HepG2 (cell line): ENCODE data around the gene NSMCE1. TPM values are rescaled to one million over a fixed set of nuclear protein-coding genes. Genes with fewer than 3 reads are reported as not detected.

Source experiments
- ADNP ChIP-seq: sonication (generic); formaldehyde crosslinking; IDR thresholded peaks from 2 replicates; pipeline ENCODE4 v1.4.0; 2020; ENCODE audit warnings: missing genetic modification reagents
- AGO2 ChIP-seq: fragments of 200-400 bp; formaldehyde crosslinking; optimal IDR thresholded peaks from 2 replicates; pipeline ENCODE3; 2017; ENCODE audit warnings: mild to moderate bottlenecking, low read depth, low read length, moderate library complexity
- CTCF ChIP-seq: sonication (generic); formaldehyde crosslinking; IDR thresholded peaks from 2 replicates; pipeline ENCODE4 v1.5.0; 2020; ENCODE audit warnings: mild to moderate bottlenecking, missing genetic modification reagents, moderate library complexity
- E2F1 ChIP-seq: sonication (generic); formaldehyde crosslinking; IDR thresholded peaks from 2 replicates; pipeline ENCODE4 v1.5.0; 2020; ENCODE audit warnings: missing genetic modification reagents
- EEA1 ChIP-seq: sonication (generic); formaldehyde crosslinking; IDR thresholded peaks from 2 replicates; pipeline ENCODE4 v1.5.1; 2020; ENCODE audit warnings: mild to moderate bottlenecking, missing genetic modification reagents, borderline replicate concordance
- GTF3A ChIP-seq: sonication (generic); formaldehyde crosslinking; conservative IDR thresholded peaks from 2 replicates; pipeline ENCODE4 v1.4.0; 2020; ENCODE audit warnings: mild to moderate bottlenecking, missing genetic modification reagents
- HDAC6 ChIP-seq: fragments of 200-600 bp; sonication (generic); IDR thresholded peaks from 2 replicates; pipeline ENCODE4 v1.7.0; 2017; ENCODE audit warnings: mild to moderate bottlenecking, antibody characterized with exemption, low read length, low read depth
- IRF2 ChIP-seq: IDR thresholded peaks from 2 replicates; pipeline ENCODE4 v1.6.1; 2018; ENCODE audit warnings: missing genetic modification reagents, missing compliant biosample characterization
- KAT7 ChIP-seq: IDR thresholded peaks from 2 replicates; pipeline ENCODE4 v1.6.1; 2018; ENCODE audit warnings: borderline replicate concordance, missing compliant biosample characterization
- NAIF1 ChIP-seq: sonication (generic); formaldehyde crosslinking; IDR thresholded peaks from 2 replicates; pipeline ENCODE4 v1.5.0; 2020; ENCODE audit warnings: mild to moderate bottlenecking, missing genetic modification reagents, borderline replicate concordance
- NFE2L1 ChIP-seq: sonication (generic); formaldehyde crosslinking; IDR thresholded peaks from 2 replicates; pipeline ENCODE4 v1.4.0; 2020; ENCODE audit warnings: missing genetic modification reagents, mild to moderate bottlenecking, borderline replicate concordance
- NR2F1 ChIP-seq, 2 experiments: fragments of 450-650 bp in 1 of 2; formaldehyde crosslinking in 1 of 2; IDR thresholded peaks; 2 replicates each; pipeline versions ENCODE4 v1.5.0 to v1.6.1; 2016 to 2020; ENCODE audit warnings: mild to moderate bottlenecking in 1 of 2, missing compliant biosample characterization in 1 of 2, missing genetic modification reagents in 1 of 2, moderate library complexity in 1 of 2
- PHB2 ChIP-seq: fragments of 450-650 bp; IDR thresholded peaks from 2 replicates; pipeline ENCODE4 v1.6.1; 2018; ENCODE audit not compliant: partially characterized antibody
- RFX1 ChIP-seq: fragments of 450-650 bp; IDR thresholded peaks from 2 replicates; pipeline ENCODE4 v1.6.1; 2017
- SRSF1 ChIP-seq: fragments of 200-400 bp; formaldehyde crosslinking; optimal IDR thresholded peaks from 2 replicates; pipeline ENCODE3; 2017; ENCODE audit warnings: mild to moderate bottlenecking, low read depth, low read length, moderate library complexity
- SSRP1 ChIP-seq: IDR thresholded peaks from 2 replicates; pipeline ENCODE4 v1.6.1; 2016; ENCODE audit warnings: control low read depth
- TBP ChIP-seq: sonication (generic); formaldehyde crosslinking; IDR thresholded peaks from 2 replicates; pipeline ENCODE4 v1.5.0; 2020; ENCODE audit warnings: missing genetic modification reagents
- THYN1 ChIP-seq: sonication (generic); formaldehyde crosslinking; IDR thresholded peaks from 2 replicates; pipeline ENCODE4 v1.8.1; 2023; ENCODE audit warnings: low read depth, mild to moderate bottlenecking, moderate library complexity, missing genetic modification reagents, borderline replicate concordance
- ZBTB7A ChIP-seq: sonication (generic); formaldehyde crosslinking; IDR thresholded peaks from 2 replicates; pipeline ENCODE4 v1.8.0; 2022; ENCODE audit warnings: mild to moderate bottlenecking, missing genetic modification reagents
- ZNF20 ChIP-seq: sonication (generic); formaldehyde crosslinking; IDR thresholded peaks from 2 replicates; pipeline ENCODE4 v1.4.0; 2020; ENCODE audit warnings: mild to moderate bottlenecking, moderate library complexity, missing genetic modification reagents
- ZNF260 ChIP-seq: sonication (generic); formaldehyde crosslinking; IDR thresholded peaks from 2 replicates; pipeline ENCODE4 v1.4.0; 2020; ENCODE audit warnings: missing genetic modification reagents, low read depth, mild to moderate bottlenecking, borderline replicate concordance
- ZNF292 ChIP-seq: sonication (generic); formaldehyde crosslinking; IDR thresholded peaks from 2 replicates; pipeline ENCODE4 v1.8.1; 2022; ENCODE audit warnings: mild to moderate bottlenecking, low read depth, missing genetic modification reagents, borderline replicate concordance
- ZNF343 ChIP-seq: sonication (generic); formaldehyde crosslinking; IDR thresholded peaks from 2 replicates; pipeline ENCODE4 v1.4.0; 2020; ENCODE audit warnings: mild to moderate bottlenecking, missing genetic modification reagents
- ZNF562 ChIP-seq: sonication (generic); formaldehyde crosslinking; IDR thresholded peaks from 2 replicates; pipeline ENCODE4 v1.8.0; 2022; ENCODE audit warnings: missing genetic modification reagents, borderline replicate concordance
- ZNF878 ChIP-seq: sonication (generic); formaldehyde crosslinking; IDR thresholded peaks from 2 replicates; pipeline ENCODE4 v1.8.1; 2023; ENCODE audit warnings: mild to moderate bottlenecking, missing genetic modification reagents, moderate library complexity
- ZSCAN20 ChIP-seq: sonication (generic); formaldehyde crosslinking; IDR thresholded peaks from 2 replicates; pipeline ENCODE4 v1.4.0; 2020; ENCODE audit warnings: missing genetic modification reagents, mild to moderate bottlenecking, borderline replicate concordance
- polyA plus RNA-seq, 8 experiments: library from polyadenylated mRNA; depleted of rRNA in 3 of 8; stranded (reverse) in 7 of 8; unstranded in 1 of 8; fragments of >200 nt; fragmentation: Illumina TruSeq in 4 of 8; extraction: Trizol in 4 of 8; gene quantifications; 2 replicates each; pipeline versions ENCODE4 v1.2.1 to v1.2.3, GENCODE V29; 2011 to 2016; ENCODE audit warnings: low read depth in 4 of 8, missing spikeins in 1 of 8, mixed read lengths in 1 of 8; ENCODE audit not compliant: insufficient read depth in 1 of 8
- total RNA-seq, 5 experiments: library from RNA; depleted of rRNA; stranded (reverse); fragments of >200 nt; fragmentation: Illumina TruSeq; extraction: Trizol; gene quantifications; 2 replicates each; pipeline ENCODE4 v1.2.3, GENCODE V29; 2016; ENCODE audit warnings: low read depth in 1 of 5
- TF ChIP-seq, protein P1 (sequence below): sonication (generic); formaldehyde crosslinking; IDR thresholded peaks from 2 replicates; pipeline ENCODE4 v1.4.0; 2020; ENCODE audit warnings: mild to moderate bottlenecking, missing genetic modification reagents

NSMCE1 gene
- total and polyA plus RNA-seq, 2 of the 13 experiments (the other 11 are each of a cell fraction or from before 2014, with no cell fraction given), result 42.7 to 52.9 TPM

GRCh38 chr16:27268376-27269299, at the start of gene NSMCE1 (continued):
- TF ChIP-seq GTF3A (no peak), ZNF343 (CRISPR knock-in tag) (peak; percentile 50; the same call in 1 of the 2 replicates), HDAC6 (no peak), ZNF20 (CRISPR knock-in tag) (no peak), ZNF878 (CRISPR knock-in tag) (no peak; the same call in 1 of the 2 replicates), ADNP (CRISPR knock-in tag) (peak; percentile 89), EEA1 (CRISPR knock-in tag) (no peak; the same call in 1 of the 2 replicates), NFE2L1 (CRISPR knock-in tag) (no peak), NAIF1 (CRISPR knock-in tag) (no peak), NR2F1 (CRISPR knock-in tag; IDR thresholded peaks at IDR 0.05) (0 out of 4 replicates have a peak, but pooled peaks of 1 of the 2 experiments have one; percentile 18), TBP (CRISPR knock-in tag) (no peak), RFX1 (no peak), SSRP1 (no peak), E2F1 (peak; percentile 69; the same call in 1 of the 2 replicates), ZNF562 (CRISPR knock-in tag) (no peak), THYN1 (CRISPR knock-in tag) (no peak), ZNF260 (CRISPR knock-in tag) (no peak), ZBTB7A (CRISPR knock-in tag) (peak; percentile 89), IRF2 (CRISPR knock-in tag) (peak; percentile 76; the same call in 1 of the 2 replicates), PHB2 (no peak), ZNF292 (CRISPR knock-in tag) (no peak), KAT7 (CRISPR knock-in tag) (peak; percentile 65), ZSCAN20 (CRISPR knock-in tag) (no peak), SRSF1 (peak; percentile 95), CTCF (CRISPR knock-in tag) (peak; percentile 40), AGO2 (peak; percentile 56)
- TF ChIP-seq, protein P1, sequence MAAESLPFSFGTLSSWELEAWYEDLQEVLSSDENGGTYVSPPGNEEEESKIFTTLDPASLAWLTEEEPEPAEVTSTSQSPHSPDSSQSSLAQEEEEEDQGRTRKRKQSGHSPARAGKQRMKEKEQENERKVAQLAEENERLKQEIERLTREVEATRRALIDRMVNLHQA (CRISPR knock-in tag), result no peak
